H1 (cell line): ENCODE measurements around the gene ARHGEF6. TPM values are rescaled to one million over a fixed set of nuclear protein-coding genes. Genes with fewer than 3 reads are reported as not detected.

ENCODE experiments used
- CTCF ChIA-PET: fragments of 300-600 bp; sonication (Branson Sonifier 250); formaldehyde crosslinking; loops from one replicate; lab custom pipeline; 2021; ENCODE audit not compliant: partially characterized antibody; lab: Charles Lee
- POLR2A ChIA-PET: fragments of 300-600 bp; sonication (Branson Sonifier 250); formaldehyde crosslinking; loops from one replicate; lab custom pipeline; 2021; ENCODE audit warnings: inconsistent platforms; ENCODE audit not compliant: partially characterized antibody; lab: Charles Lee
- DNase-seq, 2 experiments: peaks; one replicate each; pipeline versions ENCODE4 v3.0.0 to v3.0.0-alpha.2; 2010 to 2022; ENCODE audit warnings: low spot score in 2 of 2, low read depth in 1 of 2, mixed read lengths in 1 of 2
- FAIRE-seq: peaks from 2 replicates; lab custom pipeline; 2011; peaks lifted over from hg19 to GRCh38; lab: Jason Lieb, UNC
- H2AFZ ChIP-seq: 2 replicates; pipeline ENCODE4 v1.8.1; 2012; ENCODE audit warnings: low read length, inconsistent platforms
- H2AK5ac ChIP-seq: 2 replicates; pipeline ENCODE4 v1.6.1; 2013; ENCODE audit warnings: low read depth, low read length
- H2BK120ac ChIP-seq: replicated peaks from 2 replicates; pipeline ENCODE3; 2013; ENCODE audit warnings: low read depth, low read length, inconsistent platforms
- H2BK12ac ChIP-seq: 2 replicates; pipeline ENCODE4 v1.6.1; 2013; ENCODE audit warnings: low read depth, low read length
- H2BK15ac ChIP-seq: 2 replicates; pipeline ENCODE4 v1.6.1; 2013; ENCODE audit warnings: low read length
- H2BK20ac ChIP-seq: 2 replicates; pipeline ENCODE4 v1.6.1; 2013; ENCODE audit warnings: low read length
- H2BK5ac ChIP-seq: 2 replicates; pipeline ENCODE4 v1.6.1; 2013; ENCODE audit warnings: low read depth, low read length
- H3K14ac ChIP-seq: 2 replicates; pipeline ENCODE4 v1.6.1; 2013; ENCODE audit warnings: inconsistent platforms; ENCODE audit not compliant: insufficient read length
- H3K18ac ChIP-seq: 2 replicates; pipeline ENCODE4 v1.6.1; 2013; ENCODE audit warnings: low read length; ENCODE audit errors: extremely low read depth
- H3K23ac ChIP-seq: 2 replicates; pipeline ENCODE4 v1.6.1; 2013; ENCODE audit warnings: inconsistent platforms; ENCODE audit not compliant: insufficient read length
- H3K23me2 ChIP-seq: 2 replicates; pipeline ENCODE4 v1.6.1; 2013; ENCODE audit warnings: low read depth, low read length
- H3K27ac ChIP-seq: 2 replicates; pipeline ENCODE4 v1.6.1; 2011; ENCODE audit warnings: low read depth, low read length, inconsistent platforms
- H3K27me3 ChIP-seq, 4 experiments: replicated peaks in 1 of 4; 1 replicate in 1 of 4; 2 replicates in 3 of 4; pipeline versions ENCODE4 v1.6.1 to v1.8.1; 2011 to 2013; ENCODE audit warnings: low read length in 3 of 4, mild to moderate bottlenecking in 3 of 4, inconsistent platforms in 2 of 4, mixed read lengths in 2 of 4, moderate library complexity in 1 of 4; ENCODE audit not compliant: control insufficient read depth in 3 of 4, insufficient read depth in 3 of 4; ENCODE audit errors: extremely low read depth in 1 of 4
- H3K36me3 ChIP-seq, 4 experiments: 2 replicates each; pipeline versions ENCODE4 v1.6.1 to v1.8.1; 2011 to 2013; ENCODE audit warnings: mild to moderate bottlenecking in 4 of 4, low read length in 3 of 4, moderate library complexity in 2 of 4, control low read depth in 1 of 4, inconsistent platforms in 1 of 4; ENCODE audit not compliant: insufficient read depth in 4 of 4, control insufficient read depth in 2 of 4
- H3K4ac ChIP-seq: replicated peaks from 2 replicates; pipeline ENCODE3; 2013; ENCODE audit warnings: low read length, low read depth, mixed read lengths, inconsistent platforms; ENCODE audit not compliant: insufficient read length
- H3K4me1 ChIP-seq, 4 experiments: replicated peaks in 1 of 4; 1 replicate in 1 of 4; 2 replicates in 3 of 4; pipeline versions ENCODE4 v1.6.1 to v1.8.1; 2011 to 2013; ENCODE audit warnings: low read length in 3 of 4, inconsistent platforms in 2 of 4, mixed read lengths in 1 of 4; ENCODE audit not compliant: insufficient read depth in 4 of 4, control insufficient read depth in 3 of 4
- H3K4me2 ChIP-seq, 2 experiments: 2 replicates each; pipeline versions ENCODE4 v1.6.1 to v1.8.1; 2011 to 2013; ENCODE audit warnings: low read depth in 2 of 2, low read length in 2 of 2, control low read depth in 1 of 2, inconsistent platforms in 1 of 2, mild to moderate bottlenecking in 1 of 2; ENCODE audit not compliant: insufficient read depth in 1 of 2
- H3K4me3 ChIP-seq, 4 experiments: fragments of 200-600, 300-600 bp in 1 of 4; sonication (generic), shearing (Covaris generic), sonication (Bioruptor Twin) in 1 of 4; 2 replicates each; pipeline versions ENCODE4 v1.5.1 to v1.8.1; 2011 to 2016; ENCODE audit warnings: low read length in 4 of 4, low read depth in 3 of 4, control low read depth in 2 of 4, inconsistent platforms in 2 of 4, mild to moderate bottlenecking in 2 of 4, mixed read lengths in 1 of 4, moderate library complexity in 1 of 4; ENCODE audit not compliant: insufficient read depth in 2 of 4; ENCODE audit errors: extremely low read depth in 1 of 4
- H3K56ac ChIP-seq: replicated peaks from 2 replicates; pipeline ENCODE3; 2013; ENCODE audit warnings: low read depth, mild to moderate bottlenecking, mixed read lengths, low read length, inconsistent platforms; ENCODE audit not compliant: insufficient read length
- H3K79me1 ChIP-seq: 2 replicates; pipeline ENCODE4 v1.6.1; 2013; ENCODE audit warnings: low read depth, low read length, control low read depth
- H3K79me2 ChIP-seq, 2 experiments: 2 replicates each; pipeline versions ENCODE4 v1.6.1 to v1.8.1; 2012 to 2013; ENCODE audit warnings: low read length in 2 of 2, mild to moderate bottlenecking in 2 of 2, inconsistent platforms in 1 of 2; ENCODE audit not compliant: insufficient read depth in 2 of 2, control insufficient read depth in 1 of 2
- H3K9ac ChIP-seq, 4 experiments: replicated peaks in 1 of 4; 1 replicate in 1 of 4; 2 replicates in 3 of 4; pipeline versions ENCODE4 v1.6.1 to v1.8.1; 2011 to 2013; ENCODE audit warnings: low read depth in 3 of 4, low read length in 3 of 4, control low read depth in 2 of 4, mild to moderate bottlenecking in 2 of 4, moderate library complexity in 2 of 4, inconsistent platforms in 1 of 4; ENCODE audit errors: extremely low read depth in 1 of 4
- H3K9me3 ChIP-seq, 2 experiments: 2 replicates each; pipeline versions ENCODE4 v1.6.1 to v1.8.1; 2012 to 2013; ENCODE audit warnings: mild to moderate bottlenecking in 2 of 2, moderate library complexity in 2 of 2, control low read depth in 1 of 2, inconsistent platforms in 1 of 2, low read depth in 1 of 2, low read length in 1 of 2, mixed read lengths in 1 of 2; ENCODE audit not compliant: insufficient read depth in 2 of 2
- H4K20me1 ChIP-seq, 2 experiments: replicated peaks in 1 of 2; 2 replicates each; pipeline versions ENCODE3 to v1.8.1; 2011 to 2013; ENCODE audit warnings: inconsistent platforms in 2 of 2, low read length in 2 of 2, mild to moderate bottlenecking in 1 of 2; ENCODE audit not compliant: insufficient read depth in 2 of 2, control insufficient read depth in 1 of 2
- H4K5ac ChIP-seq: 2 replicates; pipeline ENCODE4 v1.6.1; 2013; ENCODE audit warnings: low read length, low read depth, mixed read lengths, inconsistent platforms; ENCODE audit not compliant: insufficient read length
- H4K8ac ChIP-seq: 2 replicates; pipeline ENCODE4 v1.8.0; 2013; ENCODE audit warnings: mild to moderate bottlenecking, moderate library complexity, low read length, inconsistent platforms; ENCODE audit not compliant: insufficient read depth; ENCODE audit errors: extremely low read depth
- H4K91ac ChIP-seq: replicated peaks from 2 replicates; pipeline ENCODE3; 2013; ENCODE audit warnings: low read length, mixed read lengths, inconsistent platforms; ENCODE audit not compliant: insufficient read length
- GABPA ChIP-seq: IDR thresholded peaks from 2 replicates; pipeline ENCODE4 v1.6.1; 2011; ENCODE audit warnings: mild to moderate bottlenecking, low read length, moderate library complexity, borderline replicate concordance; ENCODE audit not compliant: insufficient read depth
- NANOG ChIP-seq: IDR thresholded peaks from 2 replicates; pipeline ENCODE4 v1.6.1; 2011; ENCODE audit warnings: low read length, low read depth, mild to moderate bottlenecking, inconsistent platforms; ENCODE audit not compliant: insufficient read depth, poor library complexity, severe bottlenecking
- RFX5 ChIP-seq: IDR thresholded peaks from 2 replicates; pipeline ENCODE4 v1.6.1; 2011; ENCODE audit warnings: low read depth, low read length, improper control_type of control experiment, borderline replicate concordance
- SIRT6 ChIP-seq: IDR thresholded peaks from one replicate; pipeline ENCODE4 v1.7.1; 2012; ENCODE audit warnings: low read length, inconsistent platforms
- SP1 ChIP-seq: IDR thresholded peaks from 2 replicates; pipeline ENCODE4 v1.6.1; 2011; ENCODE audit warnings: low read depth, low read length
- ZNF274 ChIP-seq: IDR thresholded peaks from 2 replicates; pipeline ENCODE4 v1.7.0; 2012; ENCODE audit warnings: low read length, borderline replicate concordance; ENCODE audit errors: extremely low read depth
- WGBS, 2 experiments: shearing (Covaris generic) in 1 of 2; methylation state at CpG; one replicate each; pipeline versions ENCODE4 v1.1.6 to v1.1.7; 2013 to 2015; ENCODE audit warnings: low lambda C conversion rate in 2 of 2, mixed read lengths in 2 of 2, inconsistent platforms in 1 of 2, low coverage in 1 of 2, missing lambda C conversion rate in 1 of 2; ENCODE audit not compliant: insufficient replicate concordance in 2 of 2, insufficient coverage in 1 of 2, insufficient read length in 1 of 2; ENCODE audit errors: extremely low coverage in 1 of 2, missing lambda C conversion rate in 1 of 2; 5-methylcytosine and 5-hydroxymethylcytosine counted together
- polyA plus RNA-seq, 7 experiments: library from polyadenylated mRNA; depleted of rRNA in 3 of 7; stranded (reverse) in 5 of 7; unstranded in 2 of 7; fragments of >200 nt in 5 of 7; fragments of 200-250 nt in 2 of 7; gene quantifications; 1 replicate in 5 of 7; 2 replicates in 1 of 7; 4 replicates in 1 of 7; pipeline versions ENCODE4 v1.2.1 to v1.2.3, GENCODE V29; 2011 to 2013; ENCODE audit warnings: missing spikeins in 2 of 7, mixed read lengths in 2 of 7
- total RNA-seq: library from RNA; stranded (reverse); fragmentation: NEBNext Ultra II Directional; extraction: Animal tissue kit (Norgen Biotek cat#: 25700); gene quantifications from 2 replicates; pipeline ENCODE4 v1.2.1, GENCODE V29; 2021
- TF ChIP-seq, protein P1 (sequence below): IDR thresholded peaks from 2 replicates; pipeline ENCODE4 v1.6.1; 2012; ENCODE audit warnings: low read length, inconsistent platforms

ARHGEF6 gene
- total and polyA plus RNA-seq, 2 of the 8 experiments (the other 6 are each of a cell fraction or from before 2014, with no cell fraction given), result 3.6 to 3.7 TPM

DNA sequence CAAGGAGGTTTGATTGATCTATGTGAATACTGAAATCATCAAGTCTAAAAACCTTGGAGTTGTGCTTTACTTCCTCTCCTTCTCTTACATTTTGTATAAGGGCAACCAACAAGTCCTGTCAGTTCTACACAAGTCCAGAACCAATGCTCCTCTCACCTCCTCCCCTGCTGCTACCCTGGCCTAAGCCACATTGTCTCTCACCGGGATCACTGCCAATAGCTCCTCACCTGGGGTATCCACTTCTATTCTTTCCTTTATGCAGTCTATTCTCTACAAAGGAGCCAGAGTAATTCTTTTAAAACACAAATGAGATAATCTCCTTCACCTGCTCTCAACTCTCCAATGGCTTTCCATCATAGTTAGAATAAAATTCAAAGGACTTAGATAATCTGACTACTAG lies 13.3 kb upstream of the ARHGEF6 start:
- WGBS, 2 experiments, result 22% methylated on average over 1 of the region's 1 CpG; no CpG with 5 or more reads in 1 of the 2 experiments
- no peak overlapping the region for H3K9ac ChIP-seq
- DNase-seq, result no peak
- H3K4me1 ChIP-seq, result peaks cover 0 to 2% (median 1%) of the 10 kb centered on the region in 4 experiments; a peak in 2 of 7 replicates
- H3K18ac ChIP-seq, result no peak overlapping the region
- H3K23me2 ChIP-seq, result no peaks in the 10 kb centered on the region
- H2BK12ac ChIP-seq, result no peak overlapping the region
- no peaks in the 10 kb centered on the region for H3K9me3 ChIP-seq
- no peak overlapping the region for H3K56ac ChIP-seq
- no peak overlapping the region for H3K23ac ChIP-seq
- TF ChIP-seq, protein P1, sequence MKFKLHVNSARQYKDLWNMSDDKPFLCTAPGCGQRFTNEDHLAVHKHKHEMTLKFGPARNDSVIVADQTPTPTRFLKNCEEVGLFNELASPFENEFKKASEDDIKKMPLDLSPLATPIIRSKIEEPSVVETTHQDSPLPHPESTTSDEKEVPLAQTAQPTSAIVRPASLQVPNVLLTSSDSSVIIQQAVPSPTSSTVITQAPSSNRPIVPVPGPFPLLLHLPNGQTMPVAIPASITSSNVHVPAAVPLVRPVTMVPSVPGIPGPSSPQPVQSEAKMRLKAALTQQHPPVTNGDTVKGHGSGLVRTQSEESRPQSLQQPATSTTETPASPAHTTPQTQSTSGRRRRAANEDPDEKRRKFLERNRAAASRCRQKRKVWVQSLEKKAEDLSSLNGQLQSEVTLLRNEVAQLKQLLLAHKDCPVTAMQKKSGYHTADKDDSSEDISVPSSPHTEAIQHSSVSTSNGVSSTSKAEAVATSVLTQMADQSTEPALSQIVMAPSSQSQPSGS, result no peak
- TF ChIP-seq SP1 (no peak), NANOG (no peak), SIRT6 (no peak), GABPA (no peak), RFX5 (no peak), ZNF274 (no peak)
- no peaks in the 10 kb centered on the region for H3K79me1 ChIP-seq
- H3K36me3 ChIP-seq, result no peaks in the 10 kb centered on the region
- no peak overlapping the region for H2BK120ac ChIP-seq
- CTCF ChIA-PET, result no interaction called here
- no peak overlapping the region for H3K4ac ChIP-seq
- FAIRE-seq, result no peak
- no peak overlapping the region for H2BK20ac ChIP-seq
- H2BK15ac ChIP-seq, result no peak overlapping the region
- POLR2A ChIA-PET, result no interaction called here
- no peak overlapping the region for H2BK5ac ChIP-seq
- no peaks in the 10 kb centered on the region for H3K27me3 ChIP-seq
- H4K5ac ChIP-seq, result no peak overlapping the region
- H4K20me1 ChIP-seq, result no peaks in the 10 kb centered on the region
- no peak overlapping the region for H4K91ac ChIP-seq
- H3K27ac ChIP-seq, result no peak overlapping the region
- no peak overlapping the region for H3K4me3 ChIP-seq
- H3K4me2 ChIP-seq, result peak overlapping the region in 1 of 2 experiments; percentile 27; a peak in 2 of 4 replicates
- H2AK5ac ChIP-seq, result no peak overlapping the region
- no peaks in the 10 kb centered on the region for H3K79me2 ChIP-seq
- no peak overlapping the region for H4K8ac ChIP-seq
- H3K14ac ChIP-seq, result no peak overlapping the region
- no peak overlapping the region for H2AFZ ChIP-seq
